Lower lobe of right lung (tissue), 2 donors: Measurements from ENCODE around the gene TMEM235. TPM values are rescaled to one million over a fixed set of nuclear protein-coding genes. Genes with fewer than 3 reads are reported as not detected.

Experiments
- ATAC-seq, 2 donors: fragments of 200-7000 bp; cut with Tn5 transposase; one replicate each; pipeline ENCODE4 v1.9.1; 2020 to 2022; ENCODE audit warnings: mild to moderate bottlenecking in 2 of 2, moderate library complexity in 2 of 2
- DNase-seq: peaks from one replicate; pipeline ENCODE4 v3.0.0-alpha.2; 2020
- H3K27ac ChIP-seq: fragments of 200-600 bp; one replicate; pipeline ENCODE4 v1.8.0; 2022
- H3K27me3 ChIP-seq: fragments of 200-600 bp; one replicate; pipeline ENCODE4 v1.8.0; 2022; ENCODE audit warnings: low read depth
- H3K36me3 ChIP-seq: fragments of 200-600 bp; one replicate; pipeline ENCODE4 v1.8.0; 2022; ENCODE audit warnings: mild to moderate bottlenecking
- H3K4me1 ChIP-seq: fragments of 200-600 bp; one replicate; pipeline ENCODE4 v1.8.0; 2022
- H3K4me3 ChIP-seq: fragments of 200-600 bp; one replicate; pipeline ENCODE4 v1.8.0; 2022; ENCODE audit warnings: mild to moderate bottlenecking
- H3K9me3 ChIP-seq: fragments of 200-600 bp; one replicate; pipeline ENCODE4 v1.8.0; 2022
- intact Hi-C: fragments of 100-400 bp; cut with DNase I; formaldehyde crosslinking; loops from one replicate; pipeline ENCODE4 v1.11.0; 2022
- total RNA-seq: library from RNA; stranded (reverse); fragmentation: NEBNext Ultra II Directional; extraction: Animal tissue kit (Norgen Biotek cat#: 25700); gene quantifications from one replicate; pipeline ENCODE4 v1.2.1, GENCODE V29; 2021
- TF ChIP-seq, protein P1 (sequence below): fragments of 200-600 bp; IDR thresholded peaks from one replicate; pipeline ENCODE4 v1.8.0; 2022; ENCODE audit warnings: antibody characterized with exemption, mild to moderate bottlenecking
- donor health status: DM: no; HTN: yes; CAD: no; lungs with severe emphysema.

TMEM235 gene
- total RNA-seq, 1 donor from 2014 or later: not detected

DNA sequence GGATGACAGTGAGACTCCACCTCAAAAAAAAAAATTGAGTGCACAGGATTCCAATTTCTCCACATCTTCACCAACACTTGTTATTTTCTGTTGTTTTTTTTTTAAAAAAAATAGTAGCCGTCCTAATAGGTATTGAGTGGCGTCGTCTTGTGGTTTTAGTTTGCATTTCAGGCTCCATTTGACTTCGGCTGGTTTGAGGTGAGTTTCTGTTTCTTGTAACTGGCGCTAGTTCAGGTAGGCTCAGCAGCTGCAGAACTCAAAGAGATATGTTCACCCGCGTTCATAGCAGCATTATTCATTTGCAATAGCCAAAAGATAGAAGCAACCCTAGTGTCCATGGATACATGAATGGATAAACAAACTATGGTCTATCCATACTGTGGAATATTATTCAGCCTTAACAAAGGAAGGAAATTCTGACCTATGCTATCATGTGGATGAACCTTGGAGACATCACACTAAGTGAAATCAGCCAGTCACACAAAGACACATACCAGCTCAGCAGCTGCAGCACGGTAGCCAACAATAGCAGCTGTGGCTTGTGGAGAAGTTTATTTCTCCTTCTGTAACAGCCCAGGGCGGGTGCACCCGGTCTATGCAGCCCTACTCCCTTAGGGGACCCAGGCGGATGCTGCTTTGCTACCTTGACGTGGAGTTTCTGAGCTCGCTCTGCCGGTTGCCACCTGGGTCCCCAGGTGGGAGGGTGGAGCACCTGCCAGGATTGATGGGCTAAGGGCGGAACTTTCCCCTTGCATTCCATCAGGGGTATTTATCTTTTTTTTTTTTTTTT, 44.9 kb downstream of the TMEM235 start:
- H3K9me3 ChIP-seq: no peaks in the 10 kb centered on the region
- no peak overlapping the region for H3K4me3 ChIP-seq
- TF ChIP-seq, protein P1, sequence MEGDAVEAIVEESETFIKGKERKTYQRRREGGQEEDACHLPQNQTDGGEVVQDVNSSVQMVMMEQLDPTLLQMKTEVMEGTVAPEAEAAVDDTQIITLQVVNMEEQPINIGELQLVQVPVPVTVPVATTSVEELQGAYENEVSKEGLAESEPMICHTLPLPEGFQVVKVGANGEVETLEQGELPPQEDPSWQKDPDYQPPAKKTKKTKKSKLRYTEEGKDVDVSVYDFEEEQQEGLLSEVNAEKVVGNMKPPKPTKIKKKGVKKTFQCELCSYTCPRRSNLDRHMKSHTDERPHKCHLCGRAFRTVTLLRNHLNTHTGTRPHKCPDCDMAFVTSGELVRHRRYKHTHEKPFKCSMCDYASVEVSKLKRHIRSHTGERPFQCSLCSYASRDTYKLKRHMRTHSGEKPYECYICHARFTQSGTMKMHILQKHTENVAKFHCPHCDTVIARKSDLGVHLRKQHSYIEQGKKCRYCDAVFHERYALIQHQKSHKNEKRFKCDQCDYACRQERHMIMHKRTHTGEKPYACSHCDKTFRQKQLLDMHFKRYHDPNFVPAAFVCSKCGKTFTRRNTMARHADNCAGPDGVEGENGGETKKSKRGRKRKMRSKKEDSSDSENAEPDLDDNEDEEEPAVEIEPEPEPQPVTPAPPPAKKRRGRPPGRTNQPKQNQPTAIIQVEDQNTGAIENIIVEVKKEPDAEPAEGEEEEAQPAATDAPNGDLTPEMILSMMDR: no peak
- no peaks in the 10 kb centered on the region for H3K27me3 ChIP-seq
- peaks cover 12% of the 10 kb centered on the region for H3K4me1 ChIP-seq
- no peak overlapping the region for H3K27ac ChIP-seq
- ATAC-seq (no peak), DNase-seq (no peak)
- intact Hi-C loops: no loop called here
- H3K36me3 ChIP-seq: no peaks in the 10 kb centered on the region

DNA sequence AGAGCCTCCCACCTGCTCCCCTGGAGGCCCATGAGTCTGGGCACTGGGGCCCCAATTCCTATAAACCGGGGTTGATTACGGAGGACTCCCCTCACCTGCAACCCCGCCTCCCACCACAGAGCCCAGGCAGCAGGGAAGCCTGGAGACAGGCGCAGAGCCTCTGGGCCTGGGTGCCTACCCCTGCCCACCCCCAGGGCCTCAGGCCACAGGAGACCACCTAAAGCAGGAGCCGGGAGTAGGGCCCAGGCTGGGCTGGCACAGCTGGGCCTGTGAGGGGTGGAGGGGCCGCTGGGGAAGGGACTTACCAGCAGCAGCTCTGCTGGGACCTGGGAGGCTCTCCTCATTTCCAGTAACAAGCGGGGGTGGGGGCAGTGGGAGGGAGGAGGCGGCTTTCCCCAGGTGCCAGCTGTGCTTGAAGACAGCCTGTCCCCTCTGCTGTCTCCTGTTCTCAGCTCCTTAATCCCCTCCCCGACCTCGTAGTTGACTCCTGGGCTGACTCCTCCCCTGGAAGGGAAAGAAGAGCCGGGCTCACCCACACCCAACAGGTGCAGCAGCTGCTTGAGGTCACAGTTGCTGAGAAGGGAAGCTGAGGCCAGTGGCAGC, 46.8 kb downstream of the TMEM235 start:
- H3K4me3 ChIP-seq: no peak overlapping the region
- intact Hi-C loops: no loop called here
- DNase-seq: no peak
- H3K4me1 ChIP-seq: no peaks in the 10 kb centered on the region
- no peaks in the 10 kb centered on the region for H3K27me3 ChIP-seq
- H3K9me3 ChIP-seq: no peaks in the 10 kb centered on the region
- no peak overlapping the region for H3K27ac ChIP-seq
- peak; percentile 52 to 66 for ATAC-seq
- TF ChIP-seq, protein P1: no peak
- no peaks in the 10 kb centered on the region for H3K36me3 ChIP-seq

DNA sequence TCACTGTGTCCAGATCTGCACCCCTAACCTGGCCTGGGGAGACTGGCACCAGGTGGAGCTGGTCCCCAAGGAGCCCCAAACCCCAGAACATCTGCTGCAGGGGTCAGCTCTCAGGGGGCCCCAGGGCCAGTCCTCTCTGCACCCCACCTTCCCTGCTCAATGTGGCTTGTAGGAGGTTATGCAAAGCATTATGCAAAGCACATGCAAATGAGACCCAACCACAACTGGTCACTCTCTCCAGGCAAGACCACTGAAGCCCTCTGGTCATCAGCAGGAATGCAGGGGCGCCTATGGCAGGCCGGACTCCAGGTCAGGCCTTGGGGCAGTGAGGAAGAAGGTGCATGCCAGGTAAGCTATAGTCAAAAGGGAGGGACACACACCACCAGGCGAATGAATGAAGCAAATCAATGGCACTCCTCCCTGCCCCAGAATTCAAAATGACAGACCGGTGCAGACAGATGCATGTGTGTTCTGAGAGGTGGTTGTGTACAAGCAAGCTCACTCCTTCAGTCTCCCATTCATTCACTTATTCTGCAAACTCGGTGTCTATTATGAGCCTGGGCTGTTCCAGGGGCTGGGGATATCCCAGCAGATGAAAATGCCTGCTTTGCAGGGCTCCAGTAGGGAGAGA, 48.0 kb downstream of the TMEM235 start:
- Histone ChIP-seq H3K4me1 (no peaks in the 10 kb centered on the region), H3K36me3 (no peaks in the 10 kb centered on the region), H3K27ac (no peak overlapping the region), H3K9me3 (no peaks in the 10 kb centered on the region), H3K27me3 (no peaks in the 10 kb centered on the region), H3K4me3 (no peak overlapping the region)
- intact Hi-C loops: no loop called here
- DNase-seq: no peak
- TF ChIP-seq, protein P1: no peak
- ATAC-seq: no peak

DNA sequence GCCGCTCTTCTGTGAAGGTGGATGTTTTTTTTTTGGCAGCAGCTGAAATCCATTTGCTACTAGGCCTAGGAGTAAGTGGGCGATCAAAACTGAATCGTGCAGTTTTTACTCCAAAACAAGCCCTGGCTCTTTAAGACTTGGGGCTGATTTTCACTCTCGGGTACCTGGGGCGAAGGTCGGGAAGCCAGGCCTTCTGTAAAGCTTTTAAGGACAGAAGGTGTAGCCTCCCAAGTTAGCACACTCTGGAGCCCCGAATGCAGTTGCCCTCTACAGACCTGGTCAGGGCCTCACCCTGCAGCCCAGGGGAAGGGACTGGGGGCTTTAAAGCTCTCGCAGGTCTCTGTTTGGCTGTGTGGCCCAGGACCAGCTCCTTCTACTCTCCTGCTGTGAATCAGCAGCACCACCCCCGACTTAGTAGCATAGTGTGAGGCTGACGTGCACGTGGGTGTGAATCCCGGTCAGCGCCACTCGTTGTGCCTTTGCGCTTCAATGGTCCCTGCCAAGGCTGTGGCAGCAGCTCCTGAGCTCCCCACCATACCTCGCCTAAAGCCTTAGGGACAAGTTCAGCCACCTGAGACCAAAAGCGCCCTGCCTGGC, 49.9 kb downstream of the TMEM235 start:
- TF ChIP-seq, protein P1: no peak
- Histone ChIP-seq H3K4me3 (no peak overlapping the region), H3K27ac (no peak overlapping the region), H3K4me1 (no peaks in the 10 kb centered on the region), H3K27me3 (no peaks in the 10 kb centered on the region), H3K36me3 (no peaks in the 10 kb centered on the region), H3K9me3 (no peaks in the 10 kb centered on the region)
- ATAC-seq: no peak
- intact Hi-C loops: no loop called here
- no peak for DNase-seq

DNA sequence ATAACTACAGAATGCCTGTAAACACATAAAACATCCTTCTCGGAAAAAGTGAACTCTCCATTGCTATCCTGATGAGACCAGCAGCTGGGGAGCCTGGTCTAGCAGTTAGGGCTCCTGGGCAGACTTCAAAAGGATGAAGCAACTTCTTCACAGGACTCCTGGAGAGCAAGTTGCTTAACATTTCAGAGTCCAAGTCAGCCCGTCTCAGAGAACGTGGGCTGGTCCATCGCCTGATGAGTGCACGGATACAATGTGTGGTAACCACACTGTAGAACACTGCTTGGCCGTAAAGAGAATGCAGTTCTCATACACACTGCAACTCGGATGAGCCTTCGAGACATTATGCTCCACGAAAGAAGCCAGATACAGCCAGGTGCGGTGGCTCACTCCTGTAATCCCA, 52.7 kb downstream of the TMEM235 start:
- H3K4me3 ChIP-seq: no peak overlapping the region
- no peaks in the 10 kb centered on the region for H3K9me3 ChIP-seq
- H3K36me3 ChIP-seq: no peaks in the 10 kb centered on the region
- intact Hi-C loops: no loop called here
- H3K27me3 ChIP-seq: no peaks in the 10 kb centered on the region
- no peak overlapping the region for H3K27ac ChIP-seq
- DNase-seq (no peak), ATAC-seq (peak; percentile 55 to 75)
- H3K4me1 ChIP-seq: no peaks in the 10 kb centered on the region
- TF ChIP-seq, protein P1: no peak
